Superior temporal gyrus (tissue), 1 donor: ENCODE measurements around the gene MYBPH.

ENCODE experiments used
- DNase-seq: peaks from one replicate; pipeline ENCODE4 v3.0.0-alpha.2; 2016; ENCODE audit errors: extremely low spot score

MYBPH gene

GRCh38 chr1:203175237-203175826, at the start of gene MYBPH:
TSS of gene MYBPH (minus strand) at chr1:203175826. CDS start at chr1:203175755, 71 bp downstream.
- no peak for DNase-seq

DNA sequence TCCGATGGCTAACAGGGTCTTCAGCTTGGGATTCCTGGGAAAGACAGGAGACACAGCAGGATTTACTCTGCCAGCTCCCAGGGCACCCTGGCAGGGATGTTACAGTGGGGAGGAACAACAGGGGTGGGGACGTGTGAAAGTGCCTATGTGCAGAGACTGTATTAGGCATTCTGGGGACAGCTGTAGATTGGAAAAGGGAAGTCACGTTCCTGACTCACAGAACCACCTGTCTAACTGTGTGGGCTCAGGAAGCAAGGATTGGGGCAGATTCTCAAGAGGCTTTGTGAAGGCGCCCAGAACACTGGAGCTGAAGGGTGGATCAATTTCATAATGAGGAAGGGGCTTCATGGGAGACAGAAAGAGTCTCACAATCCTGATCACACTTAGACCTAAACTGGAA, 49.4 kb upstream of the MYBPH start:
- no peak for DNase-seq

GRCh38 chr1:203223012-203223775, 47.6 kb upstream of the MYBPH start:
- DNase-seq, result no peak

DNA sequence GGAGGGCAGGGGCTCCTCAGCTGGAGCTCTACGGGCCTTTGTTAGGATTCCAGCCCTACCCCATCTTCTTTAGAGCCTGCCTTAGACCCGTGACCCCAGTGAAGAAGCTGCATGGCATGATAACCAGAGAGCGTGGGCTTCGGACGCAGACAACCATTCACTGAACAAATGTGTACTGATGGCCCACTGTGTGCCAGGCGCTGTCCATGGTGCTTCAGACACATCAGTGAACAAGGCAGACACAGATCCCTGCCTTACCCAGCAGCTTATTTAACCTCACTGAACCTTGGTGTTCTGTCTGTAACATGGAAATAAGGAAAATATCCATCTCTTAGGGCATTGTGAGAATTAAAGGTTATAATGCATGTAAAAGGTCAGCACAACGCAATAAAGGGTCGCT, 44.3 kb upstream of the MYBPH start:
- DNase-seq, result no peak

DNA sequence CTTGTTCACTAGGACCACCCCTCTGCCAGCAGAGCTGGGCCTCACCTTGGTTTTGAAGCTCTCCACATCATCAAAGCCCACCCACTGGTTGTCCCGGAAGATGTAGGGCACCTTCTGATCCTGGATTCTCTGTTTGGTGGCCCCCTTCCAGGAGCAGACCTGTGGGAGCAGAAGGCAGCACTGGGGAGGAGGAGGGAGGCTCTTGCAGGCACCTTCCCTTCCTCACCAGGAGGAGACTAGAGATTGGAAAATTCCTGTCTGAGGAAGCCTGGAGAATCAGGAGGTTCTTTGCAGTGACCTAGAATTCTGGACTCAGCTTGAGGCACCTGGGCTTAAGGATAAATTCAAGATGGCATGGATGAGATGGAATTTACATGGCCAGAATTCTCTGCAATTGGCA, 43.5 kb upstream of the MYBPH start:
- DNase-seq, result no peak

GRCh38 chr1:203217668-203218067, 42.0 kb upstream of the MYBPH start:
- DNase-seq, result no peak

DNA sequence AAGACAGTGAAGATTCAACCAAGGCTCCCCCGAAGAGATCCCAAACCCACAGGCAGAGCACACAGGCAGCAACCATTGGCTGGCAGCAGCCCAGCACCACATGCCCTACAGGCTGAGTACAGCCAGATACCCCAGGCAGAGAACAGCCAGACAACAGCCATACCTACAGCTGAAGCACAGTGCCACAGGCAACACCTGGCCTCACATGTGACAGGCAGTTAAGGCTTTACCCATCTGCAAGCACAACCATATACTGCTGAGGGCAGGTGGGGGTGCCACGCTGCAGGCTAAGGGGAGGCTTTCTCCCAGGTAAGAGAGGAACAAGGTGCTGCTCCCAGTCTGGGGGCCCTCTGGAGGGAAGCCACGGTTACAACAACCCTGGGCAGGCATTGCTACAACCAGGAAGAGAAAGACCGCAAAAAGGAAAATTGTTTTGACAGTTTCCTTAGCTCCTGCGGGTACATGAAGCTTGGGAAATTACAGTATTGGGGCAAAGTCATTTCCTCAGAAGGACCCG, 41.6 kb upstream of the MYBPH start:
- DNase-seq, result no peak

GRCh38 chr1:203216274-203217138, 40.9 kb upstream of the MYBPH start:
- DNase-seq, result peak; percentile 97

DNA sequence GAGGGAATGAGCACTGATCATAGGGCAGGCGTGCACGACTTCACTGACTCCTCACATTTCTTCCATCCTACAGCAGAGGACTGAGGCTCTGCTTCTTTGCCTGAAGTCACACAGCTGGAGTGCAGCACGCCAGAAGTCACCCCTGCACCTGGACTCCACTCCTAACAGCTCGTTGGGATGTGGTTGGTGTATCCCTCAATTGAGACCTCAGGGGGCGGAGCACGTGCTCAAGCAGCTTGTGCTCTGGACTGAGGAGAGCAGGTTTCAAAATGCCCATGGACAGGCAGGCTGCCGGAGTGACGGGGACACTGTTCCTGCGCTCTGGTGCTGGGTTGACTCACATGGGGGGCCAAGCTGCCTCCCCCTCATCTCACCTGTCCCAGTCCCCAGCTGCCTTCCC, 39.9 kb upstream of the MYBPH start:
- no peak for DNase-seq

DNA sequence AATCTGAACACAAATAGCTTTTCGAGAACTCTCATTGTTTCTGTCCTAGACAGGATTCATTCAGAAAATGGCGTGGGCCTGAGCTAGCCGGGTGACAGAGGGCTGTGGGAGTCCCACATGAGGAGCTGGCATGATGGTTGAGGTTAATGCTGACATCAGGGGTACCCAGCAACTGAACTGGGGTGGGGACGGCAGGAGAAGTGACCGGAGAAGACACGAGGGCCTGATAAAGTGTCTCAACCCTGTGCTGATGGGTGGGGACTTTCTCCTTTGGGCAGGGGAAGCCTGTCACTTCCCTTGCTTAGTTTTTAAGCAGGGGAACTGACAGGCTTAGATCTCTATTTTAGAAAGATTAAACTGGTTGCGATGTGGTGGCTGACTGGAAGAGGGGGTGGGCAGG, 39.2 kb upstream of the MYBPH start:
- DNase-seq, result no peak

DNA sequence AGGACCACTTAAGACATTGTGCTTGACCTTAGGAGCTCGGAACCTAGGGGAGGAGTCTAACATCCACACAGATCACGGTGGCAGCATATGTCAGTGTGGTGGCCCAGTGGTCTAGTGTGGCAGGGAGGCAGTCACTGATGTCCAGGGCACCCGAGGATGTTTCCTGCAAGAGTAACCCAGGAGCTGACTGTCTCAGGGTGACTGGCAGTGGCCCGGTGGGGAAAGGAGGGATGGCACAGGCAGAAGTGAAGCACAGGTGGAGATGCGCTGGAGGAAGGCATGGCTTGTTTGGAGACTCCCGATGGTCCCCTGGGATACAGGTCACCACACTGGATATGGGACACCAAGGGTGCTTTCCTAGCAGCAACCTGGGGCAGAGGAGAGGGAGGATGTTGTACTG, 37.5 kb upstream of the MYBPH start:
- DNase-seq, result no peak

DNA sequence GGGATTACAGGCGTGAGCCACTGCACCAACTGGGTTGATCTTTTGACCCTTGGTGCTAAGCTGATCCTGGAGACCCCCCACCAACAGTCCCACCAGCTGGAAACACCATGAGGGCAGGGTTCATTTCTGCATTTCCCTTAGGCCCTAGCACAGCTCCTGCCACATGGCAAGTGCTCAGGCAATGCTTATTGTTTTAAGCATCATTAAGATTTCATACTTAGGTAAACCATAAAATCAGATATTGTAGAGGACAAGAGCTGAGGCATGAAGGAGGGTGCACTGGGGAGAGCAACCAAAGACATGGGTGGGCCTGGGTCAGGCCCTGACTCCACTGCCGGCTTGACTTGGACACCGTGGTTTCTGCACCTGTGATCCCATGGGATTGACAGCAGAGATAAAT, 36.2 kb upstream of the MYBPH start:
- DNase-seq, result no peak

DNA sequence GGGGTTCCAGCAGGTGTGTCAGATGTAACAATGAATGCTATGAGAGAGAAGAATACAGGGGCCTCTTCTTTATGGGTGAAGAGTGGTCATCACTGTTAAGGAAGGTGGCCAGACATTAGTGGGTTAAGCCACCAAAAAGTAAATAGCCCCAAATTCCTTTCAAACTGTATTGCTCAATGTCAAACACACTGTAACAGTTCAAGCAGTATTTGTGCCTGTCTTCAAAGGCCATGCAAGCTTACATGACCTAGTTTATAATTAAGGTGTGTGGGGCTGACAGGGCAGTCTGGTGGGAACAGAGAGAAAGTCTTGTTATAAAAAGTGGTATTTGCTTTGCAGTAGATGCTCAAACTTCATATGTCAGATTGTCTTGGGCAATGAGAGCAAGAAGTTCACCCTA, 35.4 kb upstream of the MYBPH start:
- DNase-seq, result no peak

- DNase-seq, result no peak
Measured at GRCh38 chr1:203210350-203210749, 34.7 kb upstream of the MYBPH start.

DNA sequence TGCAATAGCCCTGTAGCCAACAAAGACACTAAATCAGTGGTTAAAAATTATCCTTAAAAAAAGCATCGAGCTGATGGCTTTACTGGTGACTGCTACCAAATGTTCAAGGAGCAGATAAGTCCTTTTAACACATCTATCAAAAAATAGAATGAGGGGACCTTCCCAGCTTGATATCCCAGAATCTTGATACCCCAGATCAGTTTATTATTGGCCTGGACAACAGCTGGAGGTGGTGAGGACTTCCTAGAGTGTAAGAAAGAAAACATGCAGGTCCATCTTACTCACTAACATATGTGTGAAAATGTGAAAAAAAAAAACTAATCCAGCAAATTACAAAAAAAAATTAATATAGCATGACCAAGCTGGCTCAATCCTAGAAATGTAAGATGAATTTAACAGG, 32.6 kb upstream of the MYBPH start:
- no peak for DNase-seq

DNA sequence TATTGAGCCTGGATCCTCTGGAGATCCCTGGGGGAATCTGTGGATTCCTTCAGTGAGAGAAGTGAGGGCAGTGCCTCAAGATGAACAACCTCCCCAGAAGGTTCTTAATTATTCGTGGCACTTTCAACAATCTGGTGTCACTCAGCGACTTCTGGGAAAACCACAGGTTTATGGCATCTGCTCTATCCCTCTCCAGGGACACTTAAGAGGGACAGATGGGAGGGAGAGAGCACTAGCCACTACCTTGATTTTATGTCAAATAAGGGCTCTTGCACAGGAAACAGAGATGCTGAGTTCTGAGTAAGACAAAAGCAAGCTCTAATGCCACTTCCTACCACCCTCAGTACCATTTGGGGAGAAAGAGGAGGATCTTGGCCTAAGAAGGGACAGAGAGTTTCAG, 32.1 kb upstream of the MYBPH start:
- DNase-seq, result no peak

DNA sequence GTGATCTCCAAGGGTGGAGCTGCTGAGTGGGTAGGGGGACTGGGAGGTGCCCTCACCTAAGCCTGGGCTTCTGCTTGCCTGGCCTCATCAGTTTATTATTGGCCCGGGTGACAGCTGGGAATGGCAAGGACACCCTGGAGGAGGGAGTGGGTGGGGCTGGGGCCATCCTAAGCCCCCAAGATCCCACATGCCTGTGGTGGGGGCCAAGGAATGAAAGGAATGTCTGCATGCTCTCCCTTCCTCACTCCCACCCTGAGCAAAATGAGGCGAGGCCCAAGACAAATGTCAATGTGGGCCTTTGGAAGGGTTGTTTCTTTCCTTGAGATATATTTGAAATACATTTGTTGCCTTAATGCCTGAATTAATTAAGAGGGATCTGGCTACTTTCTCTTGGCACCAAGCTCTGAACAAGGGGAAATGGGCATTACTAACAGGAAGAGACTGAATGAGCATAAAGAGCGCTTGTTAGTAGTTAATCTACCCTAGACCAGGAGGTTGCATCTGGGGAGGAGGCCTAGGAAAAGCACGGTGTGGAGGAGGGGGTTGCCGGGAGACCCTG, 30.6 kb upstream of the MYBPH start:
- no peak for DNase-seq

GRCh38 chr1:203204756-203205155, 29.1 kb upstream of the MYBPH start:
- no peak for DNase-seq

- DNase-seq, result no peak
Measured at GRCh38 chr1:203202431-203203245, 27.0 kb upstream of the MYBPH start.

DNA sequence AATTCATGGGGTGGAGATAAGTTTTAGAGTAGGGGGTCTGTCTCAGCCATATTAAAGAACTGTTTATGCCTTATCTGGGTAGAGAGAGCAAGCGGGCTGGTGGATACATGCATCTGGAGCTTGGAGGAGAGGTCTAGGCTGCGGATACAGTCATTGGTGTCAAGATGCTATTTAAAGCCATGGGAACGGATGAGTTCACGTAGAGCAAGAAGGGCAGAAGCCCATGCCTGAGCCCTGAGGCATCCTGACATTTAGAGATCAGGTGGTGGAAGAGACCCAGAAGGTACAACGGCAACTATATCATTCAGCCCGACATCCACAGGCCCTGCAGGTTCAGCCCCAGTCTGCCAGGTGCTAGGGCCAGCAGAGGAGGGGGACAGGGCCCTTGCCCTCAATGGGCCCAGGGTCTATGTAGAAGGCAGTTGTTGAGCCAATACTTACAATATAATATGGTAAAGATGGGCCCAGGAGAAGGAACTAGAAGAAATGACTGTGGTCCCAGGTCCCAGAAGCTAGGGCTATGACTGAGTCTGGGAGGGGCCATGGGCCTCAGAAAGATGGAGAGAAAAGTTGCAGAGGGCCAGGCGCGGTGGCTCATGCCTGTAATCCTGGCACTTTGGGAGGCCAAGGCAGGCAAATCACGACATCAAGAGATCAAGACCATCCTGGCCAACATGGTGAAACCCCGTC, 26.0 kb upstream of the MYBPH start:
- no peak for DNase-seq

DNA sequence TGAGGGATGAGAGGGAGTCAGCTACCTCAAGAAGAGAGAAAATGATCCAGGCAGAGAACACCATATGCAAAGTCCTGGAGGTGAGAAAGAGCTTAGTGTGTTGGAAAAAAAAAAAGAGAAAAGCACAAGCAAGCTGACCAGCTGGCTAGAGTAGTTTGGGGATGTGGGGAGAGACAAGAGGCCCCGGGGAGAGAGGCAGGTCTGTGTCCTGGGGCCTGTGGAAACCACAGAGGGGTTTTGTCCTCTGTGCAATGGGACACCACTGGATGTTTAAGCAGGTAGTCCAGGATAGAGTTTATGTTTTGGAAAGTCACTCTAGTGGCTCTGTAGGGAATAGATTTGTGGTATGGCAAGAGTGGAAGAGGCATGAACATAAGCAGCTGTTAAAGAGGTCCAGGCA, 25.3 kb upstream of the MYBPH start:
- DNase-seq, result no peak
